Head of caudate nucleus (tissue), 42 donors: Measurements from ENCODE around the gene BTBD2.

Experiments
- DNase-seq, 42 donors: peaks; one replicate each; pipeline versions ENCODE4 v3.0.0 to v3.0.0-alpha.2; 2020 to 2021; ENCODE audit warnings: mixed read lengths in 7 of 42
- intact Hi-C: fragments of 100-400 bp; cut with DNase I; formaldehyde crosslinking; loops from one replicate; pipeline ENCODE4 v1.15.0; 2022

BTBD2 gene

GRCh38 chr19:2027361-2027760 is 11.8 kb upstream of the BTBD2 start:
- no peak for DNase-seq

DNA sequence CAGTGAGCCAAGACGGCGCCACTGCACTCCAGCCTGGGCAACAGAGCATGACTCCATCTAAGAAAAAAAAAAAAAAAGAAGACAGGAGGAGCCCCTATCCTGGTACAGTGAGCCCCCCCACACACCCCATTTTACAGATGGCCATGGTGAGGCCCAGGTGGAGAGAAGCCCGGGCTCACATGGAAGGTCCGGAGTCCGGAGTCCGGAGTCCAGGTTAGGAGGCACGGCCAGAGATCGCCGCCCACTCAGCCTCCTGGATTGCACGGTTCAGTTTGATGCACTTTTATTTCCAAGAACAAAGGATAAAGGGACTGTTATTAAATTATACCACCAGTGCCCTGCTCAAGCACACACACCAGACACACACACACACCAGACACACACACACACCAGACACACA is 11.3 kb upstream of the BTBD2 start:
- intact Hi-C loops = no loop called here
- no peak for DNase-seq

More at GRCh38 chr19:2027361-2027760, 11.8 kb upstream of the BTBD2 start:
- intact Hi-C loops = no loop called here

DNA sequence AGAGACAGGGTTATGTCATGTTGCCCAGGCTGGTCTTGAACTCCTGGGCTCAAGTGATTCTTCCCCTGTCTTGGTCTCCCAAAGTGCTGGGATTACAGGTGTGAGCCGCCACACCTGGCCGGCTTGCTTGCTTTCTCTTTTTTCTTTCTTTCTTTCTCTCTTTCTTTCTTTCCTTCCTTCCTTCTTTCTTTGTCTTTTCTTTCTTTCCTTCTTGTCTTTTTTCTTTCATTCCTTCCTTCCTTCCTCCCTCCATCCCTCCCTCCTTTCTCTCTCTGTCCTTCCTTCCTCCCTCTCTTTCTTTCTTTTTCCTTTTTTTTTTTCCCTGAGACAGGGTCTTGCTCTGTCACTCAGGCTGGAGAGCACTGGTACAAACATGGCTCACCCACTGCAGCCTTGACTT is 6.8 kb upstream of the BTBD2 start:
- no peak for DNase-seq
- intact Hi-C loops = no loop called here

DNA sequence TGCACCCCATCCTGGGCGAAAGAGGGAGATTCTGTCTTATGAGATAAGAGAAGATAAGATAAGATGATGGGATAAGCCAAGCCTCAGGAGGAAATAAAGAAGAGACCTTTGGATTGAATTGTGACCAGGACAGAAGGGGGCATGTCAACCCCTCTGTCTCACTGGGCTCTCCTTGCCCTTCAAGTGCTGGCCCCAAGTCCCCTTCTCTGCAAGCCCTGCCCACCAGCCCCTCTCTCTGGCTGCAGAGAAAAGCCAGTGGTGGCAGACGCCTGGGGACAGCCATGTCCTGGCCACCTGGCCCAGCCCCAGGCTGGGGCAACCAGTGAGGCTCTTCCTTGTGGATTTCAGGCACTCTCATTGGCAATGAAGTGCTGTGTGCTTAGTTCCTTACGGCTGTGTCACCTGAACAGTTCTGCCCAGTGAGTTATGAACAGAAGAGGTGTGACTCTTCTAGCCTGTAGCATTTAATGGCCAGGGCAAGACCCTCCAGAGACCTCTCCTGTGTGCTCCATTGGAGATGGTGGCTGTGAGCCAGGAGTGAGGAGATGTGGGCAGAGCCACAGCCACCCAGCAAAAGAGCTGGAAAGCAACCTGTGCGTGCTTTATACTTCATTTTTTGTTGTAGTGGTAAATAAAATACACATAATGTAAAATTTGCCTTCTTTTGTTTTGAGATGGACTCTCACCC is 6.1 kb upstream of the BTBD2 start:
- intact Hi-C loops = no loop called here
- no peak for DNase-seq

- DNase-seq = no peak
- intact Hi-C loops = loop anchor here (5.0 to 10.0 kb wide), 2 partner anchors 44 to 64 kb away; no protein-coding TSS in a partner anchor
Measured at GRCh38 chr19:2018752-2019151, 3.2 kb upstream of the BTBD2 start.

DNA sequence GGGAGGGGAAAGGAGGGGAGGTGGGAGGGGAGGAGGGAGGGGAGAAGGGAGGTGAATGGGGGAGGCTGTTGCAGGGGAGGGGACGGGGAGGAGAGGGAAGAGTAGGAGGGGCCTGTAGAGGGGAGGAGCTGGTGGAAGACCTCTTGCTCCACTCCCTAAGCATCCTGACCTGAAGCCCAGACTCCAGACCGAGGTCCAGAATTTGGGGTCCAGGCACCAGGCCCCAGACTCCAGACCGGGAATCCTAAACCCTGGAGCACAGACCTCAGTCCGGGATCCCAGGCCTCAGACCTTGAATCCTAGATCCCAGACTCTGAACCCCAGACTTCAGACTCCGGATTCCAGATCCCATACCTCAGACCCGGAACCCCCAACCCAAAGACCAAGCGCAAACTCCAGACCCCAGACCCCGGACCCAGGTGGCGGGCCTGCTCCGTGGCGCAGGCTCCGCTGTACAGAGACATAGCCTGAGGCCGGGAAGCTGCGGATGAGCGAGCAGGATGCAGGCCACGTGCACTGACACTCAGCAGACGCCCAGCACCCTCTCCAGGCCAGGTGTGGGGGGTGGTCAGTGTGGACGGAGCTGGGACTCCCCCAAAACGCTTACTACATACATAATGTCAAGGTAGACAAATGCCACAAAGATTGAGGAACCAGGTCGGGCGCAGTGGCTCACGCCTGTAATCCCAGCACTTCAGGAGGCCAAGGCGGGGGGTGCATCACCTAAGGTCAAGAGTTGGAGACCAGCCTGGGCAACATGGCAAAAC is 710 bp upstream of the BTBD2 start:
- intact Hi-C loops = loop anchor here (5.0 to 10.0 kb wide), 2 partner anchors 46 to 61 kb away; no protein-coding TSS in a partner anchor
- peak; percentile 35 to 91 (median 74) for DNase-seq

DNA sequence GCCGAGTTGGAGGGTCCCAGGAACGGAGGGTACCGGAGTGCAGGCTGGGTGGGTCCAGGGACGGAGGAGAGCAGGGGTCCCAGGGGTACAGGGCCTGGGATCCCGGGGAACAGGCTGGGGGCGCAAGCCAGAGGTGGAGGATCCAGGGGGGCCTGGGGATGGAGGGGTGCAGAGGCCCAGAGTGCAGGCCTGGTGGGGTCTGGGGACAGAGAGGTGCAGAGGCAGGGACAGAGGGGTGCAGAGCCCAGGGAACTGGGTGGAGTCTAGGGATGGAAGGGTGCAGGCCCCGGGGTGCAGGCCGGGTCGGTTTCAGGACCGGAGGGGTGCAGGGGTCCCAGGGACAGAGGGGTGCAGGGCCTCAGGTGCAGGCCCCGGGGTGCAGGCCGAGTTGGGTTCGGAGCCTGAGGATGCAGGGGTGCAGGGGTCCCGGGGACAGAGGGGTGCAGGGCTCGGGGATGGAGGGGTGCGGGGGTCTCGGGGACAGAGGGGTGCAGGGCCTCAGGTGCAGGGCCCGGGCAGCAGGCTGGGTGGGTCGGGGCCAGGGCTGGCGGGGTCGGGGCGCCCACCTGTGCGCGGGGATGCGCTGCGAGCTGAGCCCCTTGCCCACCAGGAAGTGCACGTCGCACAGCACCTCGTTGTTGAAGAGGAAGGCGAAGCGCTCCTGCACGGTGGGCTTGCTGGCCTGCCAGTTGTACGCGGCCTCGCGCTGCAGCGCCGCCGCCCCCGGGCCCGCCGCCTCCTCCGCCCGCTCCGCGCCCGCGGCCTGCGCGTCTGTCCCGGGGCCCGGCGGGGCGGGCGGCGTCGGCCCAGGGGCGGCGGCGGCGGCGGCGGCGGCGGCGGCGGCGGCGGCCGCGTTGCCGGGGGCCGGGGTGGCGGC is 545 bp downstream of the BTBD2 start:
- intact Hi-C loops = loop anchor here (5.0 to 10.0 kb wide), 2 partner anchors 47 to 60 kb away; no protein-coding TSS in a partner anchor
- peak in 4 of 42 donors; percentile 20 to 43 (median 26) for DNase-seq

- DNase-seq = no peak
- intact Hi-C loops = loop anchor here (10.0 kb wide), 1 partner anchor 59 kb away; no protein-coding TSS in a partner anchor
Measured at GRCh38 chr19:2014131-2014571, 1.4 kb downstream of the BTBD2 start.

- DNase-seq = no peak
- intact Hi-C loops = loop anchor here (10.0 kb wide), 1 partner anchor 59 kb away; no protein-coding TSS in a partner anchor
Measured at GRCh38 chr19:2013683-2013961, 1.9 kb downstream of the BTBD2 start.

- no peak for DNase-seq
- intact Hi-C loops = loop anchor here (10.0 kb wide), 1 partner anchor 58 kb away; no protein-coding TSS in a partner anchor
Measured at GRCh38 chr19:2012941-2013682, 2.4 kb downstream of the BTBD2 start.

DNA sequence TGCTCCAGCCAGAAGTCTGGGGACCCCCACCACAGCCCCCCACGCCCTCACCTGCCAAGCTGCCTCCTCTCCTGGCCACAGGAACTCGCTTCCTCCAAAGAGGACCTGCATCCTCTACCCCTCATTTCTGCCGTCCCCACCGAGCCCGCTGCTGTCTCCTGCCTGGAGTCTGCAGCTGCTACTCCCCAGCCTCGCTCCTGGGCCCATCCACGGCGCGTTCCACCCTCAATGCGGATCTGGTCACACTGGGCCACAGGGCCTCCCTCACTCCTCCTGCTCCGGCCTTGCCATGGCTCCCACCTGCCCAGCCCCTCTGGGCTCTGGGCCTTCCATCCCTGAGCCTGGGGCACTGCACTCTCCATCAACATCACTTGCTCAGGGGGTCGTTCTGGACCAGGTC is 4.3 kb downstream of the BTBD2 start:
- intact Hi-C loops = loop anchor here (10.0 kb wide), 1 partner anchor 56 kb away; no protein-coding TSS in a partner anchor
- no peak for DNase-seq

DNA sequence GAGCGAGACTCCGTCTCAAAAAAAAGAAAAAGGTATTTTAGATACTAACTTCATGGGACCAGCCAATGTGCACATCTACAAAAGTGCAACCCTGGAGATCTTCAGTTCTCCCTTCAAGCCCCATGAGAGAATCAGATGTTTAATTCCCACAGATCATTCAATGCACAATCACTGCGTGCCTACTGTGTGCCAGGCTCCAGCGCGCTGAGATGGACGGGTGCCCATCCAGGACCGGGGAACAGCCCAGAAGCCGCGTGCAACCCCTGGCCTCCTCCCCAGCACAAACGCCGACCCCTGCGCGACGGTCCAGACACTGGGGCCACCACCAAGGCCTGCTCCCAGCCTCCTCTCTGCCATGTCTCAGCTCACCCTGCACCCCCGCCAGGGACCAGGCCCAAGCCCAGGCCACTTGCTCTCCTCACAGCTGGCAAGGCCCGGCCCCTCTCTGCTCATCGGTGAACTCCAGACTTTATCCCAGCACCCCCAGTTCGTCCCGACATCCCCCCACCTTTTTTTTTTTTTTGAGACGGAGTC is 5.3 kb downstream of the BTBD2 start:
- DNase-seq = no peak
- intact Hi-C loops = loop anchor here (10.0 kb wide), 1 partner anchor 55 kb away; no protein-coding TSS in a partner anchor

GRCh38 chr19:2003874-2004273 is 11.6 kb downstream of the BTBD2 start:
- DNase-seq = no peak
- intact Hi-C loops = no loop called here

- peak in 12 of 42 donors; percentile 10 to 55 (median 40) for DNase-seq
- intact Hi-C loops = no loop called here
Measured at GRCh38 chr19:1999856-2000515, 15.5 kb downstream of the BTBD2 start.

DNA sequence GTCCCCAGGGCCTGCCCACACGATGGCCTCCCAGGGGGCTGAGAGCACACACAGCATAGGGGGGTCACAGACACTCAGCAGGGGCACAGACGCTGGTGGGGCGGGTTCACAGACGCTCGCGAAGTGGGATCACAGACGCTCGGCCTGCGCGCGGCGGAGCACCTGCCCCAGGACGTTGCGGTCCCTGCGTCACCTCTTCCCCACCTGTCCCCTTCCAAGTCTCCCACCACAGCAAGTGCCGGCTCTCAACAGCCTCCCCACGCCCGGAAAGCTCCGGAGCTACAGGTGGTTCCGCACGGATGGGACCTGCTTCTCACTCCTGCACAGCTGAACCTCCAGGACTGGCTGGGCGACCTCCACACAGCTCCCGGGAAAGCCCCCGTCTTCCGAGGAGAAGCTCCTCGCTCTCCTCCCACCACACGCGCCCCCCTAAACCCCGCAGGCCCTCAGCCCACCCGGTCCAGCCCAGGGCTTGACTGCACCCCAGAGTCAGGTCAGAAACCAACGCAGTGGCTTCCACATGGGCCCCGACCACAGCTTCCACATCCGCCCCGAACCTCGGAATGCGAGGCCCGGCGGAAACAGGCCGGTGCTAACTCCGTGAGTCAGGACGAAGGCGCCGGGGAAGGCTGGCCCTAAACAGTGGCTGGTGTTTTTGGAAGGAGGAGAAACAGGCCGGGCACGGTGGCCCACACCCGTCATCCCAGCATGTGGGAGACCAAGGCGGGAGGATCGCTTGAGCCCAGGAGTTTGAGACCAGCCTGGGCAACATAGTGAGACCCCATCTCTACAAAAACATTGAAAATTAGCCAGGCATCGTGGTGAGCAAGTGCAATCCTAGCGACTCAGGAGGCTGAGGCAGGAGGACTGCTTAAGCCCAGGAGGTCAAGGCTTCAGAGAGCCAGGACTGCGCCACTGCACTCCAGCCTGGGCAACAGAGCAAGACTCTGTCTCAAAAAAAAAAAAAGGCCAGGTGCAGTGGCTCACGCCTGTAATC is 16.5 kb downstream of the BTBD2 start:
- intact Hi-C loops = no loop called here
- DNase-seq = no peak
